Stomach (tissue), 4 donors: Measurements from ENCODE around the gene SP5.
"Not testable (repeated sequence)": the region's sequence is repeated elsewhere in the genome, so short reads cannot be mapped to it uniquely, and the experiment has no call there.

ENCODE experiments used
- CTCF ChIP-seq, 7 experiments: fragments of 450-650 bp in 4 of 7; fragments of 200-600 bp in 3 of 7; sonication (generic) in 3 of 7; IDR thresholded peaks; one replicate each; pipeline ENCODE4 v1.5.1; 2016 to 2019; ENCODE audit warnings: antibody characterized with exemption in 7 of 7, control low read depth in 2 of 7, mild to moderate bottlenecking in 1 of 7
- POLR2A ChIP-seq, 4 donors: fragments of 450-650 bp; IDR thresholded peaks; one replicate each; pipeline ENCODE4 v1.6.1; 2016; ENCODE audit warnings: antibody characterized with exemption in 4 of 4, control low read depth in 2 of 4, mild to moderate bottlenecking in 1 of 4, moderate library complexity in 1 of 4

DNA sequence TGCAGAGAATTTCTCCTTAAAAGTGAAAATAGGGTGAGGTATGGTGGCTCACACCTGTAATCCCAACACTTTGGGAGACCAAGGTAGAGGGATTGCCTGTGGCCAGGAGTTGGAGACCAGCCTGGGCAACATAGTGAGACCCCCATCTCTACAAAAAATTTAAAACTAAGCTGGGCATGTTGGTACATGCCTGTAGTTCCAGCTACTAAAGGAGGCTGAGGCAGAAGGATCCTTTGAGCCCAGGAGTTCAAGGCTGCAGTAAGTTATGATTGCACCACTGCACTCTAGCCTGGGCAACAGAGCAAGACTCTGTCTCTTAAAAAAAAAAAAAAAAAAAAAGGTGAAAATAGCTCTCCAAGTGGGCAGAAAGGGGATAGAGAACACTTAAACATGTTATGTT is 40.9 kb upstream of the SP5 start:
- TF ChIP-seq POLR2A, CTCF (IDR thresholded peaks at IDR 0.05): not testable (repeated sequence)
